Mammary epithelial cell (primary cell): ENCODE results near the gene AFAP1L2.

Experiments
- EZH2 ChIP-seq: IDR thresholded peaks from 2 replicates; pipeline ENCODE4 v1.6.1; 2012; ENCODE audit warnings: low read length, inconsistent platforms, borderline replicate concordance
- TF ChIP-seq, protein P1 (sequence below), 2 donors: IDR thresholded peaks in 1 of 2; conservative IDR thresholded peaks in 1 of 2; 2 replicates each; pipeline ENCODE4 v1.5.1; 2011 to 2012; ENCODE audit warnings: inconsistent platforms in 2 of 2, low read length in 2 of 2, mild to moderate bottlenecking in 2 of 2, control low read depth in 1 of 2, low read depth in 1 of 2; ENCODE audit not compliant: insufficient read depth in 1 of 2; ENCODE audit errors: extremely low read depth in 1 of 2

DNA sequence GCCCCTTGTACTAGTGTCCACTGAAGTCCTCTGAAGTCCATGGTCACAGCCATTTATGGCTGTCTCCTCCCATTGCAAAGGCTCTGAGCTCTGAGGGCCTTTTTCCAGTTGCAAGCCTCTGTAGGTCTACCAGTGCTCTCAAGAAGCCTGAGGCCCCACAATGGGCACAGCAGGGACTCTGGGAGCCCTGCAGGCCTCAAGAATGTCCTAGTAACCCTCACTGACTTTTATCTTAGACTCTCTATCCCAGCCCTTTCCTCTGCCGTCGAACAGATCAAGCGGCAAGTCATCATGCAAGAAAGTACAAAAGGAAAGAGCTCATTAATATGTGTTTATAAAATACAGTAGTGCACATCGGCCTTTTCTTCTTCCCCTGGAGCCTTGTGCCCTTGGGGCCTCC is 141.8 kb downstream of the AFAP1L2 start:
- TF ChIP-seq, protein P1, sequence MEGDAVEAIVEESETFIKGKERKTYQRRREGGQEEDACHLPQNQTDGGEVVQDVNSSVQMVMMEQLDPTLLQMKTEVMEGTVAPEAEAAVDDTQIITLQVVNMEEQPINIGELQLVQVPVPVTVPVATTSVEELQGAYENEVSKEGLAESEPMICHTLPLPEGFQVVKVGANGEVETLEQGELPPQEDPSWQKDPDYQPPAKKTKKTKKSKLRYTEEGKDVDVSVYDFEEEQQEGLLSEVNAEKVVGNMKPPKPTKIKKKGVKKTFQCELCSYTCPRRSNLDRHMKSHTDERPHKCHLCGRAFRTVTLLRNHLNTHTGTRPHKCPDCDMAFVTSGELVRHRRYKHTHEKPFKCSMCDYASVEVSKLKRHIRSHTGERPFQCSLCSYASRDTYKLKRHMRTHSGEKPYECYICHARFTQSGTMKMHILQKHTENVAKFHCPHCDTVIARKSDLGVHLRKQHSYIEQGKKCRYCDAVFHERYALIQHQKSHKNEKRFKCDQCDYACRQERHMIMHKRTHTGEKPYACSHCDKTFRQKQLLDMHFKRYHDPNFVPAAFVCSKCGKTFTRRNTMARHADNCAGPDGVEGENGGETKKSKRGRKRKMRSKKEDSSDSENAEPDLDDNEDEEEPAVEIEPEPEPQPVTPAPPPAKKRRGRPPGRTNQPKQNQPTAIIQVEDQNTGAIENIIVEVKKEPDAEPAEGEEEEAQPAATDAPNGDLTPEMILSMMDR (conservative IDR thresholded peaks at IDR 0.05 in 1 of 2, IDR thresholded peaks at IDR 0.05 in 1 of 2; ENCODE audit: extremely low read depth in 1 of 2, insufficient read depth in 1 of 2, low read depth in 1 of 2, low read length in 2 of 2), result no peak
- no peak for TF ChIP-seq EZH2
